A172 (cell line): ENCODE measurements around the gene ARL8A. TPM values are rescaled to one million over a fixed set of nuclear protein-coding genes. Genes with fewer than 3 reads are reported as not detected.

Experiments used
- DNase-seq: peaks from one replicate; pipeline ENCODE4 v3.0.0-alpha.2; 2015; ENCODE audit warnings: low spot score
- total RNA-seq: library from RNA; depleted of rRNA; stranded (reverse); fragments of >200 nt; shearing (Covaris generic); gene quantifications from 2 replicates; pipeline ENCODE4 v1.2.3, GENCODE V29; 2014

ARL8A gene
- total RNA-seq, 1 experiment from 2014 or later = 42.6 TPM

DNA sequence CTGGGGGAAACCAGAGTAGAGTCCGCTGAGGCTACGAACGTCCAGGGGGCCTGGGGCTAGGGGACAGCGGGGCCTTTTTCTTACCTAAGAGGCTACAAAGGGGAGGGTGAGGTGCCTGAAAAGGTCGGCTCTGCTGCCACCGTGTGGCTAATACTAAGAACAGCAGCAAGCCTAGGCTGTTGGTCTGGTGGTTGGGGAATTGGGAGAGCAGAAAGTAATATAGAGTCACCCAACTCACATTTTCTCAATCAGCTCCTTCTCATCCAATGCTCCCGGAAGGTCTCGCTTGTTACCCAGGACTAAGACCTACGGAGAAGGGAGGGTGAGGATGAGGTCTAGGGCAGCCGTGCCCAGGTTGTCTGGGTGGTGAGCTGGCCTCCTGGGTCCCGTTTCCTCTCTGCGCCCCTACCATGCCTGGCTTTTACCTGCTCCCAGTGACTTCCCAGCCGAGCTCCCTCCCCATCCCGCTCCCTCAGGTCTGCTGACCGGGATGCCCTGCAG is 9.3 kb downstream of the ARL8A start:
- DNase-seq = peak; percentile 63

DNA sequence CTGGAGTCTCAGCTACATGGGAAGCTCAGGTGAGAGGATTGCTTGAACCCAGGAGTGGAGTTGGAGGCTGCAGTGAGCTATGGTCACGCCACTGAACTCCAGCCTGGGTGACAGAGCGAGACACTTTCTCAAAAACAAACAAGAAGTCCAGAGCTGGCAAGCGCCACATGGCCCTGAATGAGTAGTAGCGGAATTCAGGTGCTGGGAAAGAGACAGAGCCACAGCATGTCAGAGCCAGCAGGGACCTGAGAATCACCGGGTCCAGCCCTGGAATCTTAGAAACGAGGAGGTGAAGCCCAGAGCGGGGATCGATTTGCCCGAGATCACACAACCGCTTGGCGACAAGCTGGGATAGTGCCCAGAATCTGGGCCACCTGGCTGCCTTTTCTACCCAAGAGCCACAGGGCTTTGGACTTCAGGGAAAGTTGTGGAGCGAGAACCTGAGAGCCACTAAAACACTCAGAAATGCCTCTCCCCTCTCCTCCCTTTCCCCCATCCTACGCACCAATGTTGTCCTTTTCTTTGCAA is 9.8 kb downstream of the ARL8A start:
- DNase-seq = no peak

DNA sequence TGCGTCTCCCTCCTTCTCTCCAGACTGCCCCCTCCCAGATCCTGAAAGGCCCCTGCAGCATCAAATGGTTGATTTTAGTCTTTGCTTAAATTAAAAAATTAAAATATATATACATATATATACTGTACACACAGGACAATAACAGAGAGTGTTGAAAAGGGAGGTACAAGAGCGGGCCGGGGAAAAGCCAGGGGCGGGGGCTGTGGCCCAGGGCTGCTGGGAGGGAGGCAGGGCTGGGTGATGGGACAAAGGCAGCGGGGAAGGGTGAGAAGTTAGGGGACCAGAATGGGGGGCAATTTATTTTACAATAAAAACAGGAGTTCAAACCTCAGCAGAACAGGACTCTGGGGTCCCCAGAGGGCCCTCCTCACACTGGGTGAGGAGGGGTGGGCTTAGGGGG is 10.5 kb downstream of the ARL8A start:
- no peak for DNase-seq

DNA sequence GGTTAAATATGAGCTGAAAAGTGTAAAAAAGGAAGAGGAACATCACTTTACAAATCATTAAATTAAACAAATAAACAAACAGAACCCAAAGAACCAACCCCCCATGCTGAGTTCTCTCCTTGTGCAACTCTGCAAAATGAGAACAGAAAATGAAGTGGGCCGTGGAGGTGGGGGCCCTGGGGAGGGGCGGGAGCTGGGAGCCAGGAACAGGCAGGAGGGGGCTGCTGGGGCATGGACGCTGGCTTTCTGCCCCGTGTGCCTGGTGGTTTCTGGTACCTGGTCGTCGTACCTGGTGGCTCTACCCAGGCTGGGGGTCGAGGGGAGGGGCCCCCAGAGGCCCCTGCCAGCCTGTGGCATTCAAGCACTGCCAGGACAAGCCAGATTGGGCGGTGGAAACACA is 11.0 kb downstream of the ARL8A start:
- DNase-seq = no peak

DNA sequence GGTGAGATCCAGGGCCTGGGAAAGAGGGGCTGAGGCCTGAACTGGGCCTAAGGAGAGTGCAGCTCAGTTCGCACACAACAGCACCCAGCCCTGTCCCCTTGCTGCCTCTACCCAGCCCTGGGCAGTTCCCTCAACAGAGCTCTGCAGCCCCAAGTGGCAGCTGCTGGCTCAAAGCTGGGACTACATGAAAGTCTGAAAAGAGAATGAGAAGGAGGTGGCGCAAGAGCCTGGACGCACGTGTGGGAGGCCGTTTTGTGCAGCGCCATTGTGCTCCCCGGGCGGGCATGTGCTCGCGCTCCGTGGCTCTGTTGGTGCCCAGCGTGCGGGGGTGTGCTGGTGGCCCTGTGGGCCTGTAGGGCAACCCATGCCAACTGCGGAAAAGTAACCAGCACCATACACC is 11.5 kb downstream of the ARL8A start:
- DNase-seq = no peak

DNA sequence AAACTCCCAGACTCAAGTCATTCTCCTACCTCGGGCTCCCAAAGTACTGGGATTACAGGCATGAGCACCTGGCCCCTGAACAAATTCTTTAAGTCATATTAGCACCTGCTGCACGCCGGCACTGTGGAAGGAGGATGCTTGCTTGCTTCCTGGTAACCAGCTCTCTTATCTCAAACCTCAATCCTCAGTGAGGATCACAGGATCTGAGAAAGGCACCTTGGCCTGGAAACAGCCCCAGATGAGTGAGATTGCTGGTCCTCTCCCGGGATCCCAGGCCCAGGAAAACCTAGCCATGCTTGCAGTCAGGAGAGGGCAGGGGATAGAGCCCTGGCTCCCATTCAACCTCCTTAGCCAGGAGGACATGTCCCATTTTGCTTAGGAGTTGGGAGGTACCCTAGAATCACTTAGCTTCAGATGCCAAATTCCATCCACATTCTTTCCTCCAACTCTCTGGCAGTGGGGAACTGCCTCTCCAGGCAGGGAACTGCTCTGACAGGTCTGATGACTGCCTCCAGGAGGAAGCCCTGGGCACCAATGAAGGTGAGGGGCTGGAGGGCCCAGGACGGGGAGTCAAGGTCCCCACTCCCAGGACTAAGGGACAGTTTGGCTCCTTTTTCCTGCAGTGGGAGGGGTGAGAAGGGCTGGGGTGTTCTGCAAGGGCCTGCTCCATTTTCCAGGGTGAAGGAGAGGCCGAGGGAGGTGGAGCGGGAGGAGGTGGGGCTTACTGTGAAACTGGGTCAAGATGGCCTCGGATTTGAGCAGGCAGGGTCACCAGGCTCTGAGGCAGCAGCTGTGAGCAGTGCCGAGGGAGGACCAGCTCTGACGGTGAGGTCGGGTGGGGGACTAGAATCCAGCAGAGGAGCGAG is 12.3 kb downstream of the ARL8A start:
- no peak for DNase-seq

DNA sequence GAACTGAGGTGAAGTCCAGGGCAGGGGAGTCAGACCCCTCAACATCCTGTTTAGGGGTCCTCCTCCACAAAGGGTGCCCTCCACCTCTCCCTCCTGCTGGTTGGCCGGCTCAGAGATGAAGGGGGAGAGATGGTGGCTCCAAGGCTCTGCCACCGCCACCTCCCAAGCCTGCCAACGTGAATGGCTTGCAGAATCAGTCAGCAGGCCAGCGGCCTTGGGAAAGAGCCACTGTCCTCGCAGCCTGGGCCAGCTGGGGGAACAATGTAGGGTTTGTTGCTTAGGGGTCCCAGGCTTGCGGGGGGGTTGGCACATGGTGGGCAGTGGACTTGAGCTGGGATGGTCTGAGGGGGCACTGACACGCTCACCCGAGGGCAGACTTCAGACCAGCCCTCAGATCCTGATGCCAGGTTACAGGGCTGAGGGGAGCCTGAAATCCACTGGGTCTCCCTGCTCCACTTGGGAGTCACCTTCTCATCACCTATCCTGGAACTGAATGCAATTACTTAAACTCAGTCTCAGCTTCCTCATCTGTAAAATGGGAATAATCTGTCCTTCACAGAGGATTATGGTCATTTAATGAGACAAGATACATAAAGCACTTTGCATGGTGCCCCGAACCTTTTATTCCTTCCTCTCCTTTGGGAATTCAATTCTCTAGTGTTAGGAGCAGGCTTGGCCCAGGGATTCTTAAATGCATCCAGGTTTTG is 13.6 kb downstream of the ARL8A start:
- no peak for DNase-seq

DNA sequence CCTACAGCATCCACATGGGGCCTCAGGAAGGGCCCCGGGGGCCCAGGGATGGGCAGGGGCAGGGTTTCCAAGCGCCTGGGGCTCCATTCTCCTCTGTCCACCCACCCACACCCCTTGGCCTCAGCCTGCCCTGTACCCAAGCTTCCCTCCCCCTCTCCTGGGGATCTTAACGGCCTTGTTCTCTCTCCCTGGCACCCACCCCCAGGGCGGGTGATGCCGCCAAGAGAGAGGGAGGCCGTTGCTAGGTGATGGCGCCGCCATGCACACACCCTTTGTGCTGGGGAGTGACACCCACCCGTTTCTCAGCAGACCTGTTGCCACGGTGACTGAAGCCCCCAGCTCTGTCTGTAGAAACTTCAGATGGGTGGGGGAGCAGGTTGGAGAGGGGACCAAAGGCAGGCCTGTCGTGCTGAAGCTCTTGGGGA is 14.2 kb downstream of the ARL8A start:
- no peak for DNase-seq

DNA sequence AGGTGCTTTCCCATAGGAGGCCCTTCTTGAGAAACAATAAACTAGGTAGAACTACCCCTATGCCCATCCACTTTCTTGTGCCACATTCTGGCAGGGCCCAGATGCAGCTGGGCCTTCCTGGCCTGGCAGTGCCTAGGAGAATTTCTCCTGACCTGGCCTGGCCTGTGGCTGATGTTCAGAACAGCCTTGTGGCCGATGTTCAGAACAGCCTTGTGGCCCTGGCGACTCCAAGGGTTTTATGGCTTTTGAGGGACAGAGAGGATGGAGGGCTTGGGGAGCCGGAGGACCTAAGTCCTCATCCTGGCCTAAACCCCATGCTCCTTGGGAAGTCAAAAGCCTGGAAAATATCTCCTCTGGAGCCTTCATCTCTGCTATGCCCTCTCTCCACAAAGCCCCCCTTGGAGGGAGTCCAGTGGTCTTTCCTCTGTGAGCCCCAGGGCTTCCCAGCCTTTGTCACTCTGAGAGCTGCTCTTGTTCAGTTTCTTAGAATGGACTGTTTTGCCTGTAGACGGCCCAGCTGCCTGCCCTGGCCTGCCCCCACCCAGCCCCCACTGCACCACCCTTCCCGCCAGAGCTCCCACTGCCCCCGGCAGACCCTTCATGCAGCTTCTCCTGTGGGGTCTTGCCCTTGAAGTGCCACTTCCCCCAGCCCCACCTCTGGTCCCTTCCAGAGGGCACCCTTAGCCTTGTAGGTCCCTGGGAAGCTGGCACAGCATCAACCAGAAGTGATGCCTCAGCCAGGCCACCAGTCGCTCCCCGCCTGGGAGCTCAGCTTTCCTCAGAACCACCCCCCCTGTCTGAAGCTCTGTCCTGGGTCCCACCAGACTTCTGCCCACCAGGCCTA is 14.9 kb downstream of the ARL8A start:
- no peak for DNase-seq

DNA sequence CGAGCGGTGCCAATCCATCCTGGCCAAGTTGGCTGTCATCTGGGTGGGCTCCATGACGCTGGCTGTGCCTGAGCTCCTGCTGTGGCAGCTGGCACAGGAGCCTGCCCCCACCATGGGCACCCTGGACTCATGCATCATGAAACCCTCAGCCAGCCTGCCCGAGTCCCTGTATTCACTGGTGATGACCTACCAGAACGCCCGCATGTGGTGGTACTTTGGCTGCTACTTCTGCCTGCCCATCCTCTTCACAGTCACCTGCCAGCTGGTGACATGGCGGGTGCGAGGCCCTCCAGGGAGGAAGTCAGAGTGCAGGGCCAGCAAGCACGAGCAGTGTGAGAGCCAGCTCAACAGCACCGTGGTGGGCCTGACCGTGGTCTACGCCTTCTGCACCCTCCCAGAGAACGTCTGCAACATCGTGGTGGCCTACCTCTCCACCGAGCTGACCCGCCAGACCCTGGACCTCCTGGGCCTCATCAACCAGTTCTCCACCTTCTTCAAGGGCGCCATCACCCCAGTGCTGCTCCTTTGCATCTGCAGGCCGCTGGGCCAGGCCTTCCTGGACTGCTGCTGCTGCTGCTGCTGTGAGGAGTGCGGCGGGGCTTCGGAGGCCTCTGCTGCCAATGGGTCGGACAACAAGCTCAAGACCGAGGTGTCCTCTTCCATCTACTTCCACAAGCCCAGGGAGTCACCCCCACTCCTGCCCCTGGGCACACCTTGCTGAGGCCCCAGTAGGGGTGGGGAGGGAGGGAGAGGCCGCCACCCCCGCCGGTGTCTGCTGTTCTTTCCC is 16.5 kb downstream of the ARL8A start:
- no peak for DNase-seq

DNA sequence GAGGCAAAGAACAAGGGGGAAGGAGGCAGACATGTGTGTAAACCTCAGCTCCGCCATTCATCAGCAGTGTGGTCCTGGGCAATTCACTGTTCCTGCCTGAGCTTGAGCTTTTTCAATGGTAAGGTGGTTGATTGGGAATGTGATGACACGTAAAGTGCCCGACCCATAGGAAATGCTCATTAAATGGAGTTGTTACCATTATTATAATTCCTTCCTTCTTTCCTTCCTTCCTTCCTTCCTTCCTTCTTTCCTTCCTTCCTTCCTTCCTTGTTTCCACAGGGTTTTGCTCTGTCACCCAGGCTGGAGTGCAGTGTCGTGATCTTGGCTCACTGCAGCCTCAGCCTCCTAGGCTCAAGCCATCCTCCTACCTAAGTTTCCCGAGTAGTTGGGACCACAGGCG is 17.5 kb downstream of the ARL8A start:
- DNase-seq = no peak

DNA sequence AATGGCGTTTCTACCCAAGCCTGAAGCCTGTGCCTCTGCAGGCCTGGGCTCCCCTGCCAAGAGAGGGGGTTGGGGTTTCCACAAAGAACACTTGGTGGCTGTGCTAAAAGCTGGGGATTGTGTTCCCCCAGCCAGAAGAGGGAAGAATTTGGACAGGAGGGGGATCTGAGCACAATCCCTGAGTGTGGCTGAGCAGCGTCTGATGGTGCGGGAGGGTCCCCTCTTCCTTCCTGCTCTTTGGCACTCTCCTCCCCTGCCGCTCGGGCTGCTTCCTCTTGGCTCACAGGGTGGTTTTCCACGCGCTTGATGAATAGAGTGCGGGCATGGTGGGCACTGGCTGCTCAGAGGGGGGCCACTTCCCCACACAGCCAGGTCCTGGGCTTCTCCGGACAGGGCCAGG is 18.1 kb downstream of the ARL8A start:
- DNase-seq = no peak

DNA sequence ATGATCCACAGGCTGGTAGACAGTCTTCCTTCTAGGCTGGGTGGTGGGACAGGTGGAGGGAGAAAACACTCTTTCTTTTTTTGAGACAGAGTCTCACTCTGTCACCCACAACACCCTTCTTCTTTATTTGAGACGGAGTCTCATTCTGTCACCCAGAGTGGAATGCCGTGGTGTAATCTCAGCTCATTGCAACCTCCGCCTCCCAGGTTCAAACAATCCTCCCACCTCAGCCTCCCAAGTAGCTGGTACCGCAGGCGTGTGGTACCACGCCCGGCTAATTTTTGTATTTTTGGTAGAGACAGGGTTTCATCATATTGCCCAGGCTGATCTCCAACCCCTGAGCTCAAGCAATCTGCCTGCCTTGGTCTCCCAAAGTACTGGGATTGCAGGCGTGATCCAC is 18.9 kb downstream of the ARL8A start:
- DNase-seq = no peak

DNA sequence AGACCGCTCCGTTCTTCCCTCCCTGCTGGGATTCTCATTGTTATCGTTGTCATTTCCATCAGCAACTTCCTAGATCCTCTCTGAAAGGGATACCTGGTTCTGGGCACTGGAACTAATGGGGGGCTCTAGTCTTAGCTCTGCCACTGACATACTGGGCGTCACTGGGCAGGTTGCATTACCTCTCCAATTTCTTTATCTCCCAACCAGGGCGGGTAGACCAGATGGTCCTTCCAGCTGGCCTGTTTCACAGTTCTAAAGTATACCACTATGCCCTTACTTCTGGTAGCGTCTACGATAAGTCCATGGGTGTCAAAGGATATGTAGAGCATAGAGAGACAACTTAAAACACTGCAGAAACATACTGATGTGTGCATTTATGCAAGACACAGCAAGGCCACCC is 20.4 kb downstream of the ARL8A start:
- no peak for DNase-seq

DNA sequence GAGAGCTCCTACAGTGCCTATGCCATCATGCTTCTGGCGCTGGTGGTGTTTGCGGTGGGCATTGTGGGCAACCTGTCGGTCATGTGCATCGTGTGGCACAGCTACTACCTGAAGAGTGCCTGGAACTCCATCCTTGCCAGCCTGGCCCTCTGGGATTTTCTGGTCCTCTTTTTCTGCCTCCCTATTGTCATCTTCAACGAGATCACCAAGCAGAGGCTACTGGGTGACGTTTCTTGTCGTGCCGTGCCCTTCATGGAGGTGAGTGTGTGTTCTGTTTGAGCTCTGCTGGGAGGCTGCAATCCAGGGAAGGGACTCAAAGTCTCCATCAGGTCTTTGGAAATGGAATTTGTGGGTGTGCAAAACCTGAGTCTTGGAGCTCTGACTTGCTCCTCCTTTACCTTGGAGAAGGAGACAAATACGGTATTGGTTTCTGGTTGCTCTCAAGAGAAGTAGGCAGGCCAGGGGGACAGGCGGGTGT is 21.2 kb downstream of the ARL8A start:
- DNase-seq = no peak

DNA sequence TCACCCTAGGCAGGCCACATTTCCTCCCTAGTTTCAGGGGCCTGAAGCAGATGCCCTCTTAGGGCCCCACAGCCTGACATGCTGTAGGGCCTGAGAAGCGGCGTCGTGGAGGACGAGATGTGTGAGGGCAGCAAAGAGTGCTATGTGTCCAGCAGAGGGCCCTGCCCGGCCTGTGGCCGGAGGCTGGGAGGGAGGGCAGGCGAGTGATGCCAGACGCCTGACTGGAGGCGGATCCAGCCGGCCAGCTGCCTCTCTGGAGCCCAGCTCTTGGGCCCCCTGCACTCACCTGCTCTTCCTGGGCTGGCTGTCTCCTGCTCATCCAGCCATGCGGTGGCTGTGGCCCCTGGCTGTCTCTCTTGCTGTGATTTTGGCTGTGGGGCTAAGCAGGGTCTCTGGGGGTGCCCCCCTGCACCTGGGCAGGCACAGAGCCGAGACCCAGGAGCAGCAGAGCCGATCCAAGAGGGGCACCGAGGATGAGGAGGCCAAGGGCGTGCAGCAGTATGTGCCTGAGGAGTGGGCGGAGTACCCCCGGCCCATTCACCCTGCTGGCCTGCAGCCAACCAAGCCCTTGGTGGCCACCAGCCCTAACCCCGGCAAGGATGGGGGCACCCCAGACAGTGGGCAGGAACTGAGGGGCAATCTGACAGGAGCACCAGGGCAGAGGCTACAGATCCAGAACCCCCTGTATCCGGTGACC is 21.8 kb downstream of the ARL8A start, which contains the start of gene GPR37L1:
GPR37L1 (plus strand) TSS at position 279 of the 697 bp plus-strand sequence; CDS start at position 326, 47 bp downstream.
- DNase-seq = peak; percentile 72

DNA sequence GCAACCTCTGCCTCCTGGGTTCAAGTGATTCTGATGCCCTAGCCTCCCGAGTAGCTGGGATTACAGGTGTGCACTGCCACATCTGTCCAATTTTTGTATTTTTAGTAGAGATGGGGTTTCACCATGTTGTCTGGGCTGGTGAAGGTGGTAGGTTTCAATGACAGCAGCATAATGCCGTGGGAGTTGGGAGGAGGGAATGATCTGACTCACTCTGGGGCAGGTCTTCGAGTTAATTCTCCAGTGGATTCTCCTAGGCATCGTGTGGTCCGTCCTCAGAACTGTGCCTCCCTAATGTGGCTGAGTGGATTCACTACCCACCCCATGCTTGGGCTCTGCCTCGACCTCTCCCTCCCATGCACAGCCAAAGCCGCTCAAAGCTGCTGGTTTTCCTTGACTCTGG is 23.5 kb downstream of the ARL8A start:
- DNase-seq = no peak

DNA sequence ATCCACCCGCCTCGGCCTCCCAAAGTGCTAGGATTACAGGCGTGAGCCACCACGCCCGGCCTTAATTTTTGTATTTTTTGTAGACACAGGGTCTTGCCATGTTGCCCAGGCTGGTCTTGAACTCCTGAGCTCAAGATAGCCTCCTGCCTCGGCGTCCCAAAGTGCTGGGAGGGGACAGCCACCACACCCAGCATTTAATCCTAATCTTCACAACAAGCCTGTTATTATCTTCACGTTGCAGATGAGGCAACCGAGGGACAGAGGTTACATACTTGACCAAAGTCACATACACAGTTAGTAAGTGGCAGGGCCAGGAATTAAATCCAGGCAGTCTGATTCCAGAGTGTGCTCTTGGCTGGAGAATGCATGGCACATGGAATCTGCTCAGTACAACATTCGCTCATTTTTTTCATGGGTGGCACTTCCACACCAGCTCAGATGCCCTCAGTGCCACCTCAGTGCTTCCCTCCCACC is 26.6 kb downstream of the ARL8A start:
- DNase-seq = no peak

DNA sequence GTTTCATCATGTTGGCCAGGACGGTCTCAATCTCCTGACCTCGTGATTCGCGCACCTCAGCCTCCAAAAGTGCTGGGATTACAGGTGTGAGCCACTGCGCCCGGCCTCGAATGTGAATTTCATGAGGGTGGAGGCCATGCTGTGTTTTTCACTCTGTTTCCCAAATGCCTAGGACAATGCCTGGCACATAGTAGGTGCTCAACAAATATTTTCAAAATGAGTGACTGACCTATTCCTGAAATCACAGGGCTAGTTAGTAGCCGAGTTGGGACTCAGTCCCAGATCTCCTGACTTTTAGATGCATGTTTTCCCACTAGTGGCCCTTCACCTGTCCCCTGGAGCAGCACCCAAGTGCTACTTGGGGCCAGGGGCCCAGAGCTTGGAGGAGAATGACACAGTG is 28.2 kb downstream of the ARL8A start:
- DNase-seq = no peak

DNA sequence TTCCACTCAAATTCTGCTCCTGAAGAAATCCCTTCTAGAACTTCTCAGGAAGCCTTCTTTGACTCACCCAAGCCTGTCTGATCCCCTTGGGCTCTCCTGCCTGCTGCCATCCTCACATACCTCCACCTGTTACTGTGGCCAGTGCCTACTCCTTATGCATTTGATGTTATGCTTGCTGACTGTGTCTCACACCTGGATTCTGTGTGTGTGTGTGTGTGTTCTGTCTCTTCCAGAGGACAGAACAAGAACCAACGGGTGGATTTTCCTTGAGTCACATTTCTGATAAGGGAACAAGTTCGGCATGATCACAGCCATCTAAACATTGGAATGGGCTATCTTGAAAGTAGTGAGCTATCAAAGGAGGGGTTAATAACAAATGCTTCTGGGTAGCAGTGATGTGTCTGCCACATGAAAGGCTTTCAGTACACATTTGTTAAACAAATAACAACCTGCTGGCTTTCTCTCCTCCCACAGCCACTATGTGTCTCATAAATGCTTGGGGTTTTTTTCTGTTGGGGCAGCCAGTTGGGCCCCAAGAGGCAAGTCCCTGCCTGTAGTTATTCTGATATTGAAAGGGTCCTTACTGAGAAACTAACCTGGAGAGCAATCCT is 30.7 kb downstream of the ARL8A start:
- DNase-seq = peak; percentile 31
